Caco-2 (cell line): ENCODE data around the gene NTRK2. TPM values are rescaled to one million over a fixed set of nuclear protein-coding genes. Genes with fewer than 3 reads are reported as not detected.

ENCODE experiments used
- BruUV-seq: library from RNA; stranded (reverse); fragments of 400-500 nt; replicated peaks from 2 replicates; lab custom pipeline; 2021; lab: Mats Ljungman, UMichigan
- CTCF ChIA-PET: fragments of 300-600 bp; sonication (Branson Sonifier 250); formaldehyde crosslinking; loops from one replicate; lab custom pipeline; 2022; ENCODE audit warnings: antibody characterized with exemption; lab: Charles Lee
- POLR2A ChIA-PET: fragments of 300-600 bp; sonication (Branson Sonifier 250); formaldehyde crosslinking; loops from one replicate; lab custom pipeline; 2022; ENCODE audit warnings: antibody characterized with exemption; lab: Charles Lee
- DNase-seq, 2 experiments: peaks; one replicate each; pipeline versions ENCODE4 v3.0.0 to v3.0.0-alpha.2; 2020 to 2022
- H3K27me3 ChIP-seq: replicated peaks from 2 replicates; pipeline ENCODE4 v1.6.0; 2011; ENCODE audit warnings: low read length; ENCODE audit not compliant: control insufficient read depth, insufficient read depth
- H3K36me3 ChIP-seq: 2 replicates; pipeline ENCODE4 v1.5.1; 2011; ENCODE audit warnings: low read length; ENCODE audit not compliant: control insufficient read depth, insufficient read depth
- H3K4me1 ChIP-seq: fragments of 250-450 bp; sonication (Bioruptor Pico); 2 replicates; pipeline ENCODE4 v1.5.1; 2020; ENCODE audit warnings: mild to moderate bottlenecking
- H3K4me3 ChIP-seq: 2 replicates; pipeline ENCODE4 v1.5.1; 2011; ENCODE audit warnings: low read depth, mild to moderate bottlenecking, control low read depth, low read length
- H3K9me3 ChIP-seq: fragments of 250-450 bp; sonication (Bioruptor Pico); 2 replicates; pipeline ENCODE4 v1.5.1; 2020; ENCODE audit warnings: mild to moderate bottlenecking, moderate library complexity
- H3K27ac Mint-ChIP-seq: one replicate; pipeline ENCODE4 v1.8.0; 2022; ENCODE audit warnings: mixed read lengths; ENCODE audit not compliant: unreplicated experiment
- H3K27me3 Mint-ChIP-seq: one replicate; pipeline ENCODE4 v1.8.0; 2022; ENCODE audit warnings: mixed read lengths; ENCODE audit not compliant: insufficient read depth, unreplicated experiment
- H3K36me3 Mint-ChIP-seq: one replicate; pipeline ENCODE4 v1.8.0; 2022; ENCODE audit warnings: mild to moderate bottlenecking, mixed read lengths; ENCODE audit not compliant: insufficient read depth, unreplicated experiment
- H3K4me1 Mint-ChIP-seq: one replicate; pipeline ENCODE4 v1.8.0; 2022; ENCODE audit warnings: low read depth, mixed read lengths; ENCODE audit not compliant: unreplicated experiment
- H3K4me3 Mint-ChIP-seq: one replicate; pipeline ENCODE4 v1.8.0; 2022; ENCODE audit warnings: mild to moderate bottlenecking, moderate library complexity, mixed read lengths; ENCODE audit not compliant: unreplicated experiment
- H3K9me3 Mint-ChIP-seq: one replicate; pipeline ENCODE4 v1.8.0; 2022; ENCODE audit warnings: mixed read lengths; ENCODE audit not compliant: unreplicated experiment
- CTCF ChIP-seq, 2 experiments: fragments of 200-600 bp in 1 of 2; IDR thresholded peaks; 1 replicate in 1 of 2; 2 replicates in 1 of 2; pipeline versions ENCODE4 v1.5.1 to v1.8.0; 2011 to 2022; ENCODE audit warnings: antibody characterized with exemption in 1 of 2, control low read depth in 1 of 2, inconsistent platforms in 1 of 2, low read depth in 1 of 2, low read length in 1 of 2, mild to moderate bottlenecking in 1 of 2, moderate library complexity in 1 of 2; ENCODE audit not compliant: insufficient read depth in 1 of 2, severe bottlenecking in 1 of 2, unreplicated experiment in 1 of 2
- intact Hi-C: fragments of 100-400 bp; cut with micrococcal nuclease; formaldehyde crosslinking; loops from one replicate; pipeline ENCODE4 v1.10.0; 2022; ENCODE audit not compliant: unreplicated experiment
- total RNA-seq: library from RNA; stranded (reverse); gene quantifications from 2 replicates; pipeline ENCODE4 v1.2.3, GENCODE V29; 2022

Gene NTRK2
- total RNA-seq, 1 experiment from 2014 or later = not detected

GRCh38 chr9:84921175-84921574 is 251.6 kb downstream of the NTRK2 start:
- no peaks in the 10 kb centered on the region for H3K36me3 Mint-ChIP-seq
- POLR2A ChIA-PET = no interaction called here
- no peaks in the 10 kb centered on the region for H3K4me1 ChIP-seq
- H3K27me3 Mint-ChIP-seq = peaks cover 6% of the 10 kb centered on the region
- intact Hi-C loops = no loop called here
- TF ChIP-seq CTCF (IDR thresholded peaks at IDR 0.05; ENCODE audit: insufficient read depth in 1 of 2, low read depth in 1 of 2, low read length in 1 of 2, severe bottlenecking in 1 of 2, unreplicated experiment in 1 of 2) = no peak
- no peak for DNase-seq
- H3K4me3 ChIP-seq = no peak overlapping the region
- H3K4me1 Mint-ChIP-seq = no peaks in the 10 kb centered on the region
- H3K36me3 ChIP-seq = no peaks in the 10 kb centered on the region
- no peaks in the 10 kb centered on the region for H3K9me3 ChIP-seq
- no TSS peak for BruUV-seq
- H3K9me3 Mint-ChIP-seq = no peaks in the 10 kb centered on the region
- no peak overlapping the region for H3K27ac Mint-ChIP-seq
- CTCF ChIA-PET = interaction anchor here (0.6 kb wide), 1 partner anchor 1440 kb away, joined by 3 read pairs; no protein-coding TSS in a partner anchor
- H3K27me3 ChIP-seq = no peaks in the 10 kb centered on the region
- no peak overlapping the region for H3K4me3 Mint-ChIP-seq

GRCh38 chr9:84922051-84922450 is 252.5 kb downstream of the NTRK2 start:
- TF ChIP-seq CTCF (IDR thresholded peaks at IDR 0.05; ENCODE audit: insufficient read depth in 1 of 2, low read depth in 1 of 2, low read length in 1 of 2, severe bottlenecking in 1 of 2, unreplicated experiment in 1 of 2) = no peak
- Histone ChIP-seq H3K36me3 (no peaks in the 10 kb centered on the region), H3K27me3 (no peaks in the 10 kb centered on the region), H3K4me1 (no peaks in the 10 kb centered on the region), H3K4me3 (no peak overlapping the region), H3K9me3 (no peaks in the 10 kb centered on the region)
- ChIA-PET POLR2A (no interaction called here), CTCF (interaction anchor here (0.6 kb wide), 1 partner anchor 1439 kb away, joined by 3 read pairs; no protein-coding TSS in a partner anchor)
- H3K36me3 Mint-ChIP-seq = no peaks in the 10 kb centered on the region
- no TSS peak for BruUV-seq
- peaks cover 6% of the 10 kb centered on the region for H3K27me3 Mint-ChIP-seq
- no peak overlapping the region for H3K27ac Mint-ChIP-seq
- intact Hi-C loops = no loop called here
- H3K4me1 Mint-ChIP-seq = no peaks in the 10 kb centered on the region
- DNase-seq = no peak
- H3K9me3 Mint-ChIP-seq = no peaks in the 10 kb centered on the region
- H3K4me3 Mint-ChIP-seq = no peak overlapping the region

GRCh38 chr9:84924266-84924665 is 254.7 kb downstream of the NTRK2 start:
- no peaks in the 10 kb centered on the region for H3K36me3 ChIP-seq
- ChIA-PET CTCF (no interaction called here), POLR2A (no interaction called here)
- DNase-seq = no peak
- no peak overlapping the region for H3K4me3 ChIP-seq
- Mint-ChIP-seq H3K4me1 (no peaks in the 10 kb centered on the region), H3K27ac (no peak overlapping the region), H3K4me3 (no peak overlapping the region), H3K9me3 (no peaks in the 10 kb centered on the region), H3K36me3 (no peaks in the 10 kb centered on the region), H3K27me3 (peaks cover 6% of the 10 kb centered on the region)
- BruUV-seq = no TSS peak
- intact Hi-C loops = no loop called here
- no peaks in the 10 kb centered on the region for H3K9me3 ChIP-seq
- H3K27me3 ChIP-seq = no peaks in the 10 kb centered on the region
- no peak for TF ChIP-seq CTCF (IDR thresholded peaks at IDR 0.05; ENCODE audit: insufficient read depth in 1 of 2, low read depth in 1 of 2, low read length in 1 of 2, severe bottlenecking in 1 of 2, unreplicated experiment in 1 of 2)
- no peaks in the 10 kb centered on the region for H3K4me1 ChIP-seq
